ENCODE measurements around the gene WASF3.
"Not testable (repeated sequence)": the region's sequence is repeated elsewhere in the genome, so short reads cannot be mapped to it uniquely, and the experiment has no call there.

The WASF3 gene

DNA sequence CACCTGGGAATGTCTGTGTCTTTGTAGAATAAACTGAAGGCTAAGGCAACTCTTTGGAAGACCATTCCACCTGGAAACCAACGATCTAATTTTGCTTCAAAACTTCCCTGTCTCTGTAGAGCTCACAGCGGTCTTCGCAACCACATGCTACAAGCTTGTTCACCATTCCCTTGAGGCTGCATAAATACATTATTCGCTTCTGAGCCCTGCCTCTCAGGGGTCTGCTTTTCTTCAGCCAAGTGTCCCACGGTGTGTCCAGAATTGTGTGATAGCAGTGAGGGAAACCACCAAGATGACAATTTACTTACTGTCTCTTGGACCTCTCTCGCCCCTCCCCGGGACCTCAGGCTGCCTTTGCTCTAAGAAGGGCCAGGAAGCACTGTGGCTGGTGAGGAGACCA lies 152.0 kb downstream of the WASF3 start:
- DNase-seq (ENCODE audit: low spot score) (no peak), FAIRE-seq (no peak)

DNA sequence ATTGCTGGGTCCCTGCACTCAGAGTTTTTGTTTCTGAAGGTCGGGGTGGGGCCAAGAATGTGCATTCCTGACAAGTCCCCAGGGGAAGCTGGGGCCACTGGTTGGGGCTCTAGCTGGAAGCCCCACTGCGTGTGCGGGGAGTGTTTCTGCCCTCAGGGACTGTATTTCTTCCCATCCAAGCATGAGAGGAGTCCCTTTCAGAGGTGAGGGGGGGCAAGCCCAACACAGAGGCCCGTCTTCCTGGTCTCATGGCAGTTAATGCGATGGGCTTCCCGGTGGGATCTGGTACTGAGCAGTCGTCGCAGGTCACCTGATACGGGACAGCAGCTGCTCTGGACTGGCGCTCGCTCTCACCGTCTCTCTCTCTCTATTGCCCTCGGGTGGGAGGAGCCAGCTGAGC lies 152.7 kb downstream of the WASF3 start:
- DNase-seq (ENCODE audit: low spot score) (no peak), FAIRE-seq (no peak)

DNA sequence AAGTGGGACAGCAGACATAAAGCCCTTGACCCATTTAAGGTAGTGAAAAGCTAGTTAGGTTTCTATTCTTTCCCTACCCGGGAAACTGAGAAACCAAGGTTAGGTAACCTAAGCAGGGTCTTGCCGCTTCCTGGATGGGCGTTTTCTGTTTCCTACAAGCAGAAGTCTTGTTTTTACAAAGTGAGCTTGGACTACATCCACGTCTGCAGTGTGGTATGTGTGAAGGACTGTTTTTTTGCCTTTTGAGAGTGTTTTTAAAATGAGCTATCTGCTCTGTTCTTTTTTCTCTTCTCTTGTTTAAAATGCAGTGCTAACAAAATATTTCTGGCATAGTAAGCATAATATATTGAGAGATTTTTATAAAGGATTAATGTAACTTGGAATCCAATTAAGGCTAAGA lies 153.7 kb downstream of the WASF3 start:
- no peak for FAIRE-seq
- no peak for DNase-seq (ENCODE audit: low spot score)

DNA sequence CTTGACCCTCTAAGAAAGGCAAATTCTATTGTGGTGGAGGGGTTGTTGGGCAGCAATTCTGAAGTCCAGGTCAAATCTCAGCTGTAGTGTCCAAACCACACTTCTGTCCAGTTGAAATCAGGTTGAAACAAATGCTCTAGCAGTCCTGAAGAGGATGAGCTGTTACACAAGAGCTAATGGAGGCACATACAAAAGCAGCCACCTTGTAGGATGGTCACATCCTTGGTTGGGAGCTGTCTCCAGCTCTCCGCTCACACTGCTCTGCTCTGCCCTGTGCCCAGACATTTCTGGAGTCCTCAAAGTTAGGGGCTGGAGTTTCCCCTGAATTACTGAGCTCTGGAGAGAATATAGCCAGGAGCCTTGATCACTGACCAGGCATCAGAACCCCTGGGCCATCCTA lies 155.9 kb downstream of the WASF3 start:
- no peak for FAIRE-seq
- DNase-seq (ENCODE audit: low spot score), result no peak

DNA sequence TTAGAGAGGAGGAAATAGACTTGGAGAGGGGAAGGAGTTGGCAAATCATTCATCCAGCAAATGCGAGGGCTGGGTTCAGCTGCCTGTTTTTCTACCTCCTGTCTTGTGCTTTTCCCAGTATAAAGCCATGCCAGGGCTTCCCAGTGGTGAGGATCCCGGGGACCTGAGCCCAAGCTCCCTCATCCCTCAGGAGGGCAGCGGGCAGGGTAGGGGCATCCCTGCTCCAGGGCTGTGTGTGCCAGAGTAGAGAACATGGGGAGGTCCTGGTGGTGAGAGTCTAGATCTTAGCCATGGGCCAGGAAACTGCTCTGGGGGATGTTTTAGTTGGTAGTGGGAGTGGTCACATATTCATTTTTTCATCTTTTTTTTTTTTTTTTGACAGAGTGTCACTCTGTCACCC lies 159.5 kb downstream of the WASF3 start:
- FAIRE-seq (no peak), DNase-seq (ENCODE audit: low spot score) (no peak)

DNA sequence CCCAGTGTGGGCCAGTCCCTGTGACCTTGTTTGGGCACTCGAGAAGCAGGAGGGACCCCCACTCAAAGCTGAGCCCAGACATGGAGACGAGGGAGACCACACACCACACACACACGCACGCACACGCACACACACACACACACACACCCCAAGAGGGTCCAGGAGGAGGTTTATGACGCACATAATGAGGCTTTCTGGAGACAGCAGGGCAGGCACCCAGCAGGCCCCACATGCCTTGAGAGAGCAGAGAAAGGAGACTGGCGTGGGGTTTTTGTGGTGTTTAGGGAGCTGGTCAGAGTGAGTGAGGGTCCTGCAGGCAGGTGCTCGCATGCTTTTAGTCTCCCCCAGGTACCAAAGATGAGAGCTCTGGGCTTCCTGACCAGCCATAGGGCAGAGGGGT lies 160.7 kb downstream of the WASF3 start:
- FAIRE-seq (no peak), DNase-seq (ENCODE audit: low spot score) (no peak)

DNA sequence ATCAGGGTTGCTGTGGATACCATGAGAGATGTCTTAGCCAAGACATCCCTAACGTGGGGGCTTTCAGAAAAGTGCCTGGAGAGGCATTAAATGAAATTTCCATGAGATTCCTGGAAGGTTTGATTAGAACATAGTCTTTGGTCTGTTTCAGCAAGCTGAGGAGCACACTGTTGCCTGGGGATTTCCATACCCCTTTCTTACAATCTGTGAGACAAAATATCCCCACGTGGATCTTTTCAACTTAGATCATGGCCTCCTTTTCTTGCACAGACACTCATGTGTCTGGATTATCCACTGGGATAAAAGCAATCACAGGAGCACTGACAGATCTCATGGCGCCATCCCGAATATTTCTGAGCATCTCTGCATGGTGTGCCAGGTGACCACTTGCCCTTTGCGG lies 161.4 kb downstream of the WASF3 start:
- FAIRE-seq (no peak), DNase-seq (ENCODE audit: low spot score) (no peak)

DNA sequence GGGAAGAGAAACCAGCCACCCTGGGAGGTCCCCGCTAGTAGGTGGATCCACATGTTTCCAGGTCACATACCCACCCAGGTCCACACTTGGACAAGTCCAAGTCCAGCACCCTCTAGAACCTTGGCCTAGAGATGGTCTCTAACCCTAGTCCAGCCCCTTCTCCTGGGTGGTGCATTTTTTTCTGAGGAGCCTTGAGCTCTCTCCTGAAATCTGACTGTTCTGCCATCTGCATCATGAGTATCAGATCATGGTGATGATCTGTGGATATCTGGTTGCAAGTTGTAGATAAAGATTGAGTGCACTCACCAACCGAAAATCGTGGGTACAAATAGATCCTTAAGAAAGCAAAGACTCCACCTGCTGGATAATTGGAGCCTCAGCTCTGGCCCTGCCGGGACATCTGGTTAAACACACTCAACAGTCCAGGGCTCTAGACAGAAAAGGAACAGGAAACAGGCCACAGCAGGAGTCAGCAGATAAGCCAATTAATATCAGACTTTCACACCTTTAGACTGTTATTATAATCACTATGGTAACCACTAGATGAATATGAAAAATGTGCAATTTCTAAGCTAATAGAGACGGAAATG lies 162.0 kb downstream of the WASF3 start:
- FAIRE-seq, result no peak
- DNase-seq (ENCODE audit: low spot score), result no peak

DNA sequence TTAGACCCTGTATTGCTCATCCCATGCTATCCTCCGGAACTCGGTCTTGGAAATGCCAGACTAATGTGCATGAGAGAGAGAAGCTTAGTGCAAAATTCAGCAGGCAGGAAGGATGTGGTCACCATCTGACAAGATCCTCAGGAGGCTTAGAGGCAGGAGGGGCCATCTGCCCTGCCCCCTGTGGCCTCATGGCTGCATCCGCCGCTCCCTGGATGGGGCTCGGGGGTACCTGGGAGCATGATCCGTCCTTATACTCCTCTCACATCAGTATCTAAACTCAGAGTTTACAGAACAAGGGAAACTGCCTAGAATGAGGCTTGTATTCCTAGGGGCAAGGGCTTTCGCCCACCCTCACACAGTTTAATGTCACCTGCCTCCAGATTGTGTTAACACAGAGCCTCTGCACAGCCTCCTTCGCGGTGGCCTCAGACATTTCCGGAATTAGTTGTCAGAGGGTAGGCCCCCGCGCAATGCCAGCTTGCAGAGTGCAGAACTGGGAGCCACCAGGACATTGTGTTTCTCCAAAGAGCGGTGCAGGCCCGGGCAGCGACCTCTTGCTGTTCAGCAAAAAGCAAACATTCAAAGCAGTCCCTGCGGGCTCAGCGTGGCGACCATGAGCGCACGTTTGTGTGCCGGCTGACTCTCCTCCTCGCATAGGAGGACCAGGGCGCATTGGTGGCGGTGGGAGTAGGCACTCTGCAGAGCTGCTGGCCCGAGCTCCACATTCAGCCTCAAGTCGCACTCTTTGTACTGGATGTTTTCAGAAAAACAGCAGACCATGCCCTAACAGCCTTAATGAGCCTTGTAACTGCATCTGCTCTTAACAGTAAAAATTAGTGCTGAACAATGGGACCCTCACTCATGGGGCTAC lies 164.0 kb downstream of the WASF3 start:
- FAIRE-seq (no peak), DNase-seq (ENCODE audit: low spot score) (no peak)

DNA sequence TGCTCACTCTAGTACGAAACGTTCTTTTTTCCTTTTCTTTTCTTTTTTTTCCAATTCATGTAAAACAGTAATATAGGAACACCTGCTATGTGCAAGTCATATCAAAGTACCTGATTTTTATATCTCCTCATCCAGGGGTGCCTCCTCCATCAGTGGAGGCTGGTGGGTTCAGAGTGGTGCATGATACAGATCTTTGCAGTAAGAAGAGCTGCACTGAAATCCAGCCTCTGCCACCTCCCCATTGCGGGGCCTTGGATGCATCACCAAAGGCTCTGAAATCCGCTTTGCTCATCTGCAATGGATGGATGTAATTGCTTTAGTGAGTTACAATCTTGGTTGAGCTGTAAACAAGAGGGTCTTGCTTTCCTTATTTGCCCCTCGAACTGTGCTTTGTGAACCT lies 164.8 kb downstream of the WASF3 start:
- FAIRE-seq (no peak), DNase-seq (ENCODE audit: low spot score) (no peak)

DNA sequence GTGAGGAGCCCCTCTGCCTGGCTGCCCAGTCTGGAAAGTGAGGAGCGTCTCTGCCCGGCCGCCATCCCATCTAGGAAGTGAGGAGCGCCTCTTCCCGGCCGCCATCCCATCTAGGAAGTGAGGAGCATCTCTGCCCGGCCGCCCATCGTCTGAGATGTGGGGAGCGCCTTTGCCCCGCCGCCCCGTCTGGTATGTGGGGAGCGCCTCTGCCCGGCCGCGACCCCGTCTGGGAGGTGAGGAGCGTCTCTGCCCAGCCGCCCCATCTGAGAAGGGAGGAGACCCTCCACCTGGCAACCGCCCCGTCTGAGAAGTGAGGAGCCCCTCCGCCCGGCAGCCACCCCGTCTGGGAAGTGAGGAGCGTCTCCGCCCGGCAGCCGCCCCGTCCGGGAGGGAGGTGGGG lies 166.1 kb downstream of the WASF3 start:
- DNase-seq (ENCODE audit: low spot score); FAIRE-seq: not testable (repeated sequence)

DNA sequence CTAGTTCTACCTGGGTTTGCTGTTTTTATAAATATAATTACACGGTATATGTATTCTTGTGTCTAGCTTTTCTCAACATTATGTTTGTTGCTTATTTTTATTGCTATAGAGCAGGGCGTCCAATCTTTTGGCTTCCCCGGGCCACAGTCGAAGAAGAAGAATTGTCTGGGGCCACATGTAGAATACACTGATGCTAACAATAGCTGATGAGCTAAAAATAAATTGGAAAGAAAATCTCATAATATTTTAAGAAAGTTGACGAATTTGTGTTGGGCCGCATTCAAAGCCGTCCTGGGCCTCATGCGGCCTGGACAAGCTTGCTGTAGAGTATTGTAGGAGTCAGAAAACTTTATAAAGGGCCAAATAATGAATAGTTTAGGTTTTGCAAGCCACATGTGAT lies 169.2 kb downstream of the WASF3 start:
- no peak for DNase-seq (ENCODE audit: low spot score)

DNA sequence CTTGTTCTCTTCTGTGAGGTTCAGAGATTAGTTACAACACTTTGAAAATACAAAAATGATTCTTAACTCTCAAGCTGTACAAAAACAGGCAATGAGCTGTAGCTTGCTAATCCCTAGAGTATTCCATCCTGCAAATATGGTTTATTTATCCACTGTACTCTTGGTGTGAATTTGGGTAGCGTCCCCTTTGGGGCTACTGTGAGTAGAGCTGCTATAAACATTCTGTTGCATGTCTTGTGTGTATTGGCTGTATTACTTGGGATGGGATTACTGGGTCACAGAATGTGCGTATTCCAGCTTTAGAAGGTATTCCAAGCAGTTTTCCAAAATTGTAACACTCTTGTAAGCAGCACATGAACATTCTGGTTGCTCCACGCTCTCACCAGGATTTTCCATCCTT lies 169.6 kb downstream of the WASF3 start:
- FAIRE-seq (no peak), DNase-seq (ENCODE audit: low spot score) (no peak)

More for the DNA sequence above, 169.2 kb downstream of the WASF3 start:
- no peak for FAIRE-seq

DNA sequence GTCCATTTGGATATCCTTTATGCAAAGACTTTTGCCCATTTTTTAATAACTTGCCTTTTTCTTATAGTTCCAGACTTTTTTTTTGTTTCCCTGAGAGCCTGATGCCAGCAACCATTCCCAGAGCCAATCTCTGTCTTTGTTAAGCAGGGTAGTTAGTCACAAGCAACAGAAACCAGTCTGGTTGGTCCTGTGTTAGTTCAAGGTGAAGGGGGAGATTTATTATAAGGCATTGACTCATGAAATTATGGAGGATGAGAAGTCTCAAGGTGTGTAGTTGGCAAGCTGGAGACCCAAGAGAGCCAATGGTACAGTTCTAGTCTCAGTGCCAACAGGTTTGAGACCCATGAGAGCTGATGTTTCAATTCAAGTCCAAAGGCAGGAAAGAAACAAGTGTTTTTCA lies 170.2 kb downstream of the WASF3 start:
- no peak for DNase-seq (ENCODE audit: low spot score)
- no peak for FAIRE-seq

DNA sequence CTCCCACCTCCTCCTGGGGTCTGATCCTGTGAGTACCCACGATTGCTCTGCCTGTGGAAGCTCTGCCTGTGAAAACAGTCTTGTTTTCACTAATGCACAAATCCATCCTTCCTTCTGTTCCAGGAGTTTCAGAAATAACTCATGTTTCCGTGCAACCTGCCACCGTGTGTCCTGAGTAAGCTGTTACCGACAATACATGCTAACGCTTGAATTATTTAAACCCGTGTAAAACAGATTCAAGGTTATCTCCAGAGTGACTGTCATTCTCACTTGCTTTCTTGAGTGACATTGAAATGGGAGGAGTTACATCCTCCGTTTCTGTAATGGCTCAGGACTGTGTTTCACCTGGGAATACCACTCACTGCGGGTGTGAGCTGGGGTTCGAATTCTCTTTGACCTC lies 178.2 kb downstream of the WASF3 start:
- DNase-seq (ENCODE audit: low spot score) (no peak), FAIRE-seq (no peak)
